GM12874 (cell line): ENCODE measurements around the gene MRPS27.

Source experiments
- TF ChIP-seq, protein P1 (sequence below): IDR thresholded peaks from 2 replicates; pipeline ENCODE4 v1.5.1; 2011; ENCODE audit warnings: low read depth, mild to moderate bottlenecking, control low read depth, low read length, moderate library complexity; ENCODE audit not compliant: insufficient read depth

Gene MRPS27

DNA sequence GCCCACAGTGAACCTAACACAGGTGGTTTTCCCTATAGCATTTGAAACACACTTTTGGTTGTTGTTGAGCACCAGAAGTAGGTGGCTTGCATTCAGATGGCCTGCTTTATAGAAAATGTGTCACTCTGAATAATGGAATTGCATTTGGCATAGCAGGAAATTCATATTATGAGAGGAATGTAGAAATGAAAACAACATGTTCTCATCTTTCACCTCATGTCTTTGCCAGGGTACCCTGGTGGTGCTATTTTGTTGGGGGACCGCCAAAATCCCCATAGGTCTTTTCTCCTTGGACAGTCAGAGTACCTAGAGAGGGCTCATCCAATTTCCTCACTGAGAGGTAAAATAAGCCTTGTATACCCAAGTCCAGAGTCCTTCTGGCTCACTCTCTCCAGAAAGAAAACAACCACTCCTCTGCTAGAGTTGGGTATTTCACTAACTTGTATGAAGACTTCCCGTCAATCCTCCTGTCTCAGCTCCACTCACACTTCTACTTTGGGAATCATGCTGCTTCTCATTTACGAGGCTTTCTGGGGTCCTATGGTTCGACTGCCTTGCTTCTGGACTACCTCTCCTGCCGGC is 67.4 kb downstream of the MRPS27 start:
- TF ChIP-seq, protein P1, sequence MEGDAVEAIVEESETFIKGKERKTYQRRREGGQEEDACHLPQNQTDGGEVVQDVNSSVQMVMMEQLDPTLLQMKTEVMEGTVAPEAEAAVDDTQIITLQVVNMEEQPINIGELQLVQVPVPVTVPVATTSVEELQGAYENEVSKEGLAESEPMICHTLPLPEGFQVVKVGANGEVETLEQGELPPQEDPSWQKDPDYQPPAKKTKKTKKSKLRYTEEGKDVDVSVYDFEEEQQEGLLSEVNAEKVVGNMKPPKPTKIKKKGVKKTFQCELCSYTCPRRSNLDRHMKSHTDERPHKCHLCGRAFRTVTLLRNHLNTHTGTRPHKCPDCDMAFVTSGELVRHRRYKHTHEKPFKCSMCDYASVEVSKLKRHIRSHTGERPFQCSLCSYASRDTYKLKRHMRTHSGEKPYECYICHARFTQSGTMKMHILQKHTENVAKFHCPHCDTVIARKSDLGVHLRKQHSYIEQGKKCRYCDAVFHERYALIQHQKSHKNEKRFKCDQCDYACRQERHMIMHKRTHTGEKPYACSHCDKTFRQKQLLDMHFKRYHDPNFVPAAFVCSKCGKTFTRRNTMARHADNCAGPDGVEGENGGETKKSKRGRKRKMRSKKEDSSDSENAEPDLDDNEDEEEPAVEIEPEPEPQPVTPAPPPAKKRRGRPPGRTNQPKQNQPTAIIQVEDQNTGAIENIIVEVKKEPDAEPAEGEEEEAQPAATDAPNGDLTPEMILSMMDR: no peak

DNA sequence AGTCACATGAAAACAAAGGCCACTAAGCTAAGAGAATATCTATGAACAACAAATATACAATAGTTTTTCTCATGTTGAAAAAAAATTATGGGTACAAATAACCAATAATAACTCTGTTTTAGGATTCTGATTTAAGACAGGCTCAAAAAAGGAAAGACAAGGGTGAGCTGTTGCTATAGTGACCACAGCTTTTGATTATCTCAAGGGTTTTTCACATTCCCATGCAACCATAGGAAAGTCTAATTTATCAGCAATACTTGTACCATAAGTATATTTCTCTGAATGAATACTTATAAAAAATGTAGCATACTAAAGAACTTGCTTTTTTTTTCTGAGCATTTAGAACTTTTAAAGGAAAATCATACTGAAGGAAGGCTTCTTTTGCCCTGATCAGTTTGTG is 68.0 kb downstream of the MRPS27 start:
- TF ChIP-seq, protein P1: no peak

DNA sequence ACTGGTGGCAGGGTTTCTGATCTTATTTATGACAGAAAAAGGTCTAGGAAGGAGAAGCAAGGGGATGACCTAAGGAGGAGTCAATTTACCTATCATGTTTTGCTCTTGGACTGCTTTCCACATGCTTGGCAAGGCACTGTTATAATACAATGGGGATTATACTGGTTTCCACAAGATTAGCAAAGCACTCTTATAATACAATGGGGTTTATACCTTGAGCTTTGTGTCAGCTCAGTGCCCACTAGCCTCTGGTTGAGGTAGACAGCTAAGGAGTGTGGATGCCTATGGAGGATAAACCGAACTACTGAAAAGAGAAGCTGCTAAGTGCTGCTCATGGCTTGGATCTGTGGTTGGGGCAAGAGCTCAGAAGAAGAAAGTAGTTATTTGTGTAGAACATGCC is 68.7 kb downstream of the MRPS27 start:
- TF ChIP-seq, protein P1: no peak

DNA sequence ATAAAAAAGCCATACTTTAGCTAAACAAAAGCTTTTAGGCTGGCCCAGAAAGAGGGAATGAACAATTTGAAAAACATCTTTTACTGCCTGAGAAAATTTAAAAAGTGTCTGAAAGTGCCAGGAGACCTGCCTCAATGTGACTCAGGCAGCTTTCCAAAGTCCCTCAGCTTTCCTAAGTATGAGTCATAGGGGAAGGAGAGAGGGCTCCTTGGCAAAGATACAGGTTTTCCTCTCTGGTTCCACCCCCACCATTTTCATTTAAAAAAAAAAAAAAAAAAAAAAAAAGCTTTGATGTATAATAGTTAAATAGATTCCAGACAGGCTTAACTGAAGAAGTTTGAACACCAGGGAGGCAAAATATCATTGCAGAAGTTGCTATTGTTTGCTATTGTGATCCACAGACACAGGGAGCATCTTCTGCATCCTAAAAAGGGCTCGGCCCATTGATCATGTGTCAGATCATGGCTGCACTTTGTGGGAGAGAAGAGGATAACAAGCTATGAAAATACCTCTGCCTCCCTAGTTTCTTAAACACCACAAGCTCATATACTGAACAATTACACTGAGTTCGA is 71.5 kb downstream of the MRPS27 start:
- TF ChIP-seq, protein P1: no peak

DNA sequence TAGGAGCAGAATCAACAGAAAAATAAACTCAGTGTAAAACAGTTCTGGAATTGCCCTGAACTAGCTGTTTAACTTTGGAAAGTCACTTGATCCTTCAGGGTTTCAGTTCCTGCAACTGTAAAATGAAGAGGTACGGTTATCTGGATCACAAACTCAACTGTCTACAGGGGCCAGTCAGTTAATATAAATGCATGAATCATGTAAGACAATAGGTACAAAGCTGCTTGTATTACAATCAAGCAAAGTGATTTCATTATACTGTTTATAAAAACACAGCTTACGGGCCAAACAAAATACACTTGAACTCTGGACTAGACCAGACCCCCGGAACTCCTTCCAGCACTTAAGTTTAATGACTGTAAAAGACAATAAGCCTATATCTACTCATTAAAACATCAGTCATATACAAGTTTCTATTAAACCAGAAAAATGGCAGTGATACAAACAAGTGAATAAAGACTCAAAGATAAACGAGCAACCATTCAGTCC is 73.0 kb downstream of the MRPS27 start:
- TF ChIP-seq, protein P1: no peak

DNA sequence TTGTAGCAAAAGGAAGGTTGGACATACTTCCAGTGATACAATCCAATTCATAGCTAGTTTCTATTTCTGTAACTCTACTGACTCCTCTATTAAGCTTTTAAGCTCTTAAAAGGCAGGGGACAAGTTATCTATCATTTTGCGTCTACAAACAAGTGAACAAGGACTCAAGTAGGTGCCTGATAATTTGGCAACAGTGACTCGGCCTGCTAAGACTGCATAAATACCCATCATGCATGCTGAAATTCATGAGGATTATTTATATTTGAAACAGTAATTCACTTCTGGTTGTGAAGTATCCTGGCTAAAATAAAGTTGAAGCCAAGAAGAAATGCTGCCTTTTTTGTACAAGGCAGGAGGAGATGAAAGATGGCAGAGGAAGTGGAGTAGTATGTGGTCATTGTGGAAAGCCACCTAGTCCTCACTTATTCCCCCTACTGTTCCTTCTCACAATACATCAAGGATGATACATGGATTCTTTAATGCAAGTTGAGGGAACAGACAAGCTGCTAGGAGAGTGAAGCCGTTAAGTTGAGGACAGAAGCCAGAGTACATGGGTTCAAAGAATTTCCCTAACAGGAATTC is 74.0 kb downstream of the MRPS27 start:
- TF ChIP-seq, protein P1: peak; percentile 43

DNA sequence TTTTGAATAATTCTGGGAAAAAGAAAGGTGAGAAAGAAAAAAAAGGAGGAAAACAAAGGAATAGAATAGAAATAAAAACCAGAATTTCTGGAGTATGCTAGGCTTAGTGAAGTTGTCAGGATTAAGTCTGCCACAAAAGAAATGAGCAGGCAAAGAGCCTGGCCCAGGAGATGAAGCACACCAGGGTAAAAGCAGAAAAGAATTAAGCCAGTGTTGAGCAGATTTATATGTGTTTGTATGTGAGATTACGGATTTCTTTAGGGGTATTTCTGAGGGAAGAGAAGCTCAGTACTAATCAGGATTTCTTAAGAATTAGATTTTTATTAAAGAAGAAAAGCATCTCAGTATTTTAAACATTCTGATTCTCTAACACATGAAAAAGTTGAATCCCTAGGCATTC is 74.5 kb downstream of the MRPS27 start:
- TF ChIP-seq, protein P1: no peak
